GM19351 (cell line): ENCODE results near the gene ALLC.
"Not testable (repeated sequence)": the region's sequence is repeated elsewhere in the genome, so short reads cannot be mapped to it uniquely, and the experiment has no call there.

Experiments used
- ATAC-seq: cut with Tn5 transposase; IDR thresholded peaks from one replicate; pipeline ENCODE4 v1.9.1; 2021; ENCODE audit warnings: mild to moderate bottlenecking, moderate library complexity; ENCODE audit not compliant: unreplicated experiment

The ALLC gene

DNA sequence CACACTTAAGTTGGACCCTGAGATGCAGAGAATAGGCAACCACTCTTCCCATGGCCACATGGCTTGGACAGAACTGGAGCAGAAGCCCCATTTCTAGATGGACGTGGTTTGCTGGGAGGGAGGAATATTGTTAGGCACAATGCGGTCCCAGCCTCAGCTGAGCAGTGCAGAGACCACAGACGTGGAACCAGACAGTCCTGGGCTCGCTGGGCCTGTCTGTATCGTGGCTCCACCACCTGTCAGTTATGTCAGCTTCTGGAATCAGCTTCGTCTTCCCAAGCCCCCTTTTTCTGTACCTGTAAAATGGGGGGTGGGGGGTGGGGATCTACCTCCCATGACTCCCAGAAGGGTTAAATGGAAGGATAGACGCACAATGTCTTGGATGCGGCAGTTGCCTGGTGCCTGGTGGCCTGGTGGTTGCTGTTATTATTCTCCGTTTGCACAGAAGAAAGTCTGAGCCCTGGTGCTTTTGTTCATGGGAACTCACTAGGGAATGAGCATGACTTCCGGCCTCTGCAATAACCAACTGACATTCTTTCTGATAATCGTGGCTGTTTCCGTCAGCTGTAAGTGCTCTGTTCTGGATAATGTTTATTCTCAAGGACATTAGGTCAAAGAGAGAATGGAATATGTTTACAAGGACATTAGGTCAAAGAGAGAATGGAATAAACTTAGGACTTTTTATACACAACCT is 31.7 kb upstream of the ALLC start:
- ATAC-seq: no peak

DNA sequence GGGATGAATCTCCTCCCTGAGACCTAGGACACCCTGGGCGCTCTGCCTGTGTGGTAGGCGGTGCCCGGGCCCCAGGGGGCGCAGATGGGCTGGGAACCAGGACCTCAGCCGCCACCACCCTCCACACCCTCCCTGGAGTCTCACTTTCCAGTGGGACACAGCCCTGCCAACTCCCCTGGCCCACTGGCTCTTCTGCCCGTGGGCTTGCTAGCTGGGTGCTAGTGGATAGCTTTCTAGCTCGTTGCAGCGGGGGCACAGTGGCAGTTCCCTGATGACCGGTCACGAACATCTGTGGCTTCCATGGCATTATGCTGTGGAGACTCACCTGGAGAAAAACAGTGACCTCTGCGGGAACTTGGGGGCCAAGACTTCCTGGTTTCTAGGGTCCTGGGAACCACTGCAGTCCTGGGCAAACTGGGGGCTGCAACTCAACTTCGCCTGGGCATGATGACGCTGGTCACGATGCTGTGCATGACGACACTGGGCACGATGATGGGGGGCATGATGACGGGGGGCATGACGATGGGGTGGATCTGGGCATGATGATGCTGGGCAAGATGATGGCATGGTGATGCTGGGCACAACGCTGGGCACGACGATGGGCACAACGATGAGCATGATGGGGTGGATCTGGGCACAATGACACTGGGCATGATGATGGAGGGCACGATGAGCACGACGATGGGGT is 31.0 kb upstream of the ALLC start:
- no peak for ATAC-seq

DNA sequence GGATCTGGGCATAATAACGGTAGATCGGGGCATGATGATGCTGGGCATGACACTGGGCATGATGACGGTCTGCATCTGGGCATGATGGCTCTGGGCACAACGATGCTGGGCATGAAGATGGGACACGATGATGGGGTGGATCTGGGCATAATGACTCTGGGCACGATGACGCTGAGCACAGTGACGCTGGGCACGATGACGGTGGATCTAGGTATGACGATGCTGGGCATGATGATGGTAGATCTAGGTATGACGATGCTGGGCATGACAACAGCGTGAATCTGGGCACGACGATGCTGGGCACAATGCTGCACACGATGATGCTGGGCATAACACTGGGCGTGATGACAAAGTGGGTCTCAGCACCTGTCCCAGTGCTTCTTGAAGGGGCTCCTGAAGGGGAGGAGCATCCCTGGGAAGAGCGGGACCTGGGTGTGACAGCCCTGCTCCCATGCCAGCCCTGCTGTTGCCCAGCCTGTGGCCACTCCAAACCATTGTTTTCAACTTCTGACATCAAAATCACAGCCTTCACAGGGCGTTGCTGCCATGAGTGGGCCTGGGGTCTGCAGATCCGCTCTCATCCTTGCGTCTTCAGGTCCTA is 30.4 kb upstream of the ALLC start:
- no peak for ATAC-seq

DNA sequence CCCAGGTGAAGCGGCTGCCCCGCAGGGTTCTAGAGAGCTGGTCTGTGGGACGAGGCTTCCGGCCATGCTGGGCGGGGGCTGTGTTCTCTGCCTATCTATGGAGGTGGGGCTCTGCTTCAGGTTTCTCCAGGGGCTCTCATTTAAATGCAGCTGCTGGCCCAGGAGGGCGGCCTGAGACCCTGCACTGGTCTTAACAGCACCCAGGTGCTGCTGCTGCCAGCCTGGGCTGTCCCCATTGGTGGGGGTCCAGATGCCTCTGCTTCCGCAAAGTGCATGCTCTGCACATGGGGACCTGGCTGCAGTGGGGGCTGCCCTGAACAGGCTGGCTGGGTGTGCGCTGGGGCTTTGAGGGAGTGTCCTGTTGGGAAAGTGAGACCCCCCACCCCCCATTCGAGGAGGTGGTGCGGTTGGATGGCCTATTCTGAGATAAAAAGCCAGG is 29.7 kb upstream of the ALLC start:
- ATAC-seq: no peak

DNA sequence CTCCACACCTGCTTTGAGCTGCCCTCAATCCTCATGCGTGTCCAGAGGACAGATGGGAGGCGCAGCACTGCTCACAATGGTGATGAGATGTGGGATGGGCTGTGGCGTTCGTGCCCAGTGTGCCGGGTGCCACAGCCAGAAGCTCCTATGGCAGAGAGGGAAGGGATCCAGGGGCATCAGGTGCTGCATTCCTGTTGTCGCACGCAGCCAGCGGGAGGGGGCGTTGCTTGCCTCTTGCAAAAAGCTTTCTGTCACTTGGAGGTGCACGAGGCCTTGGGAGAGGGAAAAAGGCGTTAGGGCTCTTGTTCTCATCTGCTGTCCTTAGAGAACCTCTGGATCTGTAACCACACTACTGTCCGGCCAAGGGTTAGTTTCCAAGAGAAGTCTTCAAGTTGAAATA is 29.2 kb upstream of the ALLC start:
- no peak for ATAC-seq

DNA sequence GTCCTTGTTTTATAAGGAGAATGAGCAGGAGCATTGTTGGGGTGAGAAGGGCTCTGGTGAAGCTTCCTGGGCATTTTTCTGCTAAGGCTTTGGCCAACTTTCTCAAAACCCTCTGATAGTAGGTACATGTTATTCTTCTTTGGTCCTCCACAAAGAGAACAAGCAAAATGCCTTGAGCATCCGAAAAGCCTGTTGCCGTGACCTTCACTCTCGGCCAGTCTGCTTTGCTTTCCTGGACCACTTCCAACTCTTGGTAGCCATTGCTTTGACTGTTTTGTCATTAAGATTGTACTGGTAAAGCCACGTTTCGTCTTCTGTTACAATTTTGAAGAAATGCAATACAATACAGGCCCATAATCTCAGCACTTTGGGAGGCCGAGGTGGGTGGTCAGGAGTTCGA is 27.4 kb upstream of the ALLC start:
- no peak for ATAC-seq

DNA sequence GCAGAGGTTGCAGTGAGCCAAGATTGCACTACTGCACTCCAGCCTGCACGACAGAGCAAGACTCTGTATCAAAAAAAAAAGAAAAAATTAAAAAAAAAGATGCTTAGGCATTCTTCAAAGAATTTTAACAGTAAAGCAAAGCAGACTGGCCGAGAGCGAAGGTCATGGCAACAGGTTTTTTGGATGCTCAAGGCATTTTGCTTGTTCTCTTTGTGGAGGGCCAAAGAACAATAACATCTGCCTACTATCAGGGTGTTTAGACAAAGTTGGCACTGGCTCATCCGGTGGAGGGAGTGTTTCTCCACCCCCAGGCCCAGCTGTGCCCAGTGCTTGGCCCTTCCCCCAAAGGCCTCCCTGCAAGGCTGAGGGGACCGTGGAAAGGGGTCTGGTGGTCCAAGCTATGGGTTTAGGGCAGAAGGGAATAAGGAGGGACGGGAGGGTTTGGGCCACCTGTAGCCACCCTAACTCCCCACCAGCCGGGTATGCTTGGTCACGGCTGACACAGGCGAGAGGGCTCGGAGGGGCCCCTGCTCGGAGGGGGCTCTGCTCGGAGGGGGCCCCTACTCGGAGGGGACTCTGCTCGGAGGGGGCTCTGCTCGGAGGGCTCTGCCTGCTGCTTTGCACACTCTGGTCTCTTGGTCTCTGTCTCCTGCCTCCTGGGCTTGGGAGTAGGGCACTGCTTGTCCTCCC is 26.7 kb upstream of the ALLC start:
- ATAC-seq: no peak

DNA sequence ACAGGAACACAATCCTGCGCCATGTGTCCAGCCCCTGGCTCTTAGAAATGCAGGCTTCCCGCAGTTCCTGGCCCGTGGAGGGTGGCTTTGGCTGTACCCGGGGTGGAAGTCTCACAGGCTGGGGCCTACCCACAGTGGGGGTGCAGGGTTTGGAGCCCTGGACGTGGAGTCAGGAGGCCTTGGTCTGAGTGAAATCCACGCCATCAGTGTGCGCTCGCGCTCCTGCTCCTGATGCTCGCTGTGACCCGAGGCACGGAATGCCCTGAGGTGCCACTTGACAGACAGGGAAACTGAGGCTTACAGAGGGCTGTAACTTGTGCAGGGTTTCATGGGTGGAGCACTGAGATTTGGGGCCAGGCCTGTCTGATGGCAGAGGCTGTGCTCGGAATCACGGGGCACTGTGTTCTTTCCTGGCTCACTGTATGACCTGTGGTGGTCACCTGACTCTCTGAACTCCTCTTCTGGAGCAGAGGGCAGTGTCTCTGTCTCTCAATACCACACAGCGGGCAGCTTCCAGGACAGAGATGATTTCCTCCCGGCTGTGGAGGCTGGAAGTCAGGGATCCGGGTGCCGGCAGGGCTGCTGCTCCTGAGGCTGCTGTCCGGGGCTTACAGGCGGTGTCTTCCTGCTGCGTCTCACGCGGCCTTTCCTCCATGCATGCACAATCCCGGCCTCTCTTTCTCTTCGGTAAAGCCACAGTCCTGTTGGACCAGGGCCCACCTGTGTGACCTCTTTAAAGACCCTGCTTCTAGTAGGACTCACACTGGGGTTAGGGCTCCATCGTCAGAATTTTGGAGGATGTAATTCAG is 25.9 kb upstream of the ALLC start:
- ATAC-seq: no peak

DNA sequence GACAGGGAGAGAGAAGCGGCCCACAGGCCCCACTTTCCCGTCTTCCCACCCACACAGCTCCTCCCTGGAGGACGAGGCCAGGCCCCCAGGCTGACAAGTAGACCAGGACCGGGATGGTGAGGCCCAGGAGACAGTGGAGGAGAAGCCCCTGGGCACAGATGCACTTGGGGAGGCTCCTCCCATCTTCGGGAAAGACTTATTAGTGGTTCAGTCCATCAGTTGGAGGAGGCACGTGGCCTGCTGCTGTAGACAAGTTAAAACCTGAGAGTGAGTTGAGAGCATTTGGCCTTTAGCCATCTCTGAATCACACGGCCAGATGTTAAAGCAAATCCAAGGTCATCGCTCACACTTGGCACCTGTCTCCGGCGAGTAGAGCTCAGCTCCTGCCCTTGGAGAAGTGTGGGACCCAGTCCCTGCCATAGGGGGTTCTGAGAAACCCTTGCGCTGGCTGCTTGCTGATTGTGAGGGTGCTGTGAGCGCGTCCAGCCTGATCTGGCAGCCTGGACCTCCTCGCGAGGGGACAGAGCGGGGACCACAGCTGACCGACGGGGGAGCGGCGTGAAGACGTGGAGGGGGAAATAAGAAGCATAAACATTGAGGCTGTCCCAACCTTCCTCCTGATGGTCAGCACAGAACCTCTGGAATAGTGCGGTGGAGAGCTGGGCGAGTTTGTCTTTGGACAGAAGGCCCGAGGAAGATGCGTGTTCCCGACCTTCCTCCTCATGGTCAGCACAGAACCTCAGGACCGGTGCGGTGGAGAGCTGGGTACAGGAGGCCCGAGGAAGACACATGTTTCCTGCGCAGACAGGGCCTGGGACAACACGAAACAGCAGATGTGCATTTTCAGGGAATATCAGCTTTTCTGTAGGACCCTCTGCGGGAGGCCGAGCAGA is 24.7 kb upstream of the ALLC start:
- ATAC-seq: no peak

DNA sequence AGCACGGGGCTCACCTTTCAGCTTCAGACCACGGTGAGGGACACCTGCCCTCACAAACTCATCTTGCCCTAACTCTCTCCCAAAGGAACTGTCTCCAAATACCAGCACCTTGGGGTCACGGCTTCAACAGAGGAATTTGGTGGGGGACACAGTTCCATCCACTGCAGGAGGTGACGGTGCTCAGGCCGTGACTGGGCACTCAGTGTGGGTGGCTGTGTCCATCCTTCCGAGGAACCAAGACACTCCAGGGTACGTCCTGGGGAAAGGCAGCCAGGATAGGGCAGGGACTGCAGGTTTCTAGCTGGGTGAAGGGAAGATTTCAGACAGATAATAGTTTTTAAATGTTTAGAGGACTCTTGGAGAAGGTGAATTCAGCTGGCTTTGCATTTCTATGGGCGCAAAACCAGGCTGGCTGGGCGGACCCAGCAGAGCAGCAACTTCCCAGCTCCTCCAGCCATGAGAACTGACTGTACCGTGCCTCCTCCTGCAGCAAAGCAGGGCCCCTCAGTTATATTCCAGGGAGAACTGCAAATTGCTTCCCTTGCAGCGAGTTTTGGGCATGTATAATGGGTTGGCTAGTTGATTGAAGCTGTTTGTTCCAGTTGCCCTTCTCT is 23.9 kb upstream of the ALLC start:
- ATAC-seq: no peak

DNA sequence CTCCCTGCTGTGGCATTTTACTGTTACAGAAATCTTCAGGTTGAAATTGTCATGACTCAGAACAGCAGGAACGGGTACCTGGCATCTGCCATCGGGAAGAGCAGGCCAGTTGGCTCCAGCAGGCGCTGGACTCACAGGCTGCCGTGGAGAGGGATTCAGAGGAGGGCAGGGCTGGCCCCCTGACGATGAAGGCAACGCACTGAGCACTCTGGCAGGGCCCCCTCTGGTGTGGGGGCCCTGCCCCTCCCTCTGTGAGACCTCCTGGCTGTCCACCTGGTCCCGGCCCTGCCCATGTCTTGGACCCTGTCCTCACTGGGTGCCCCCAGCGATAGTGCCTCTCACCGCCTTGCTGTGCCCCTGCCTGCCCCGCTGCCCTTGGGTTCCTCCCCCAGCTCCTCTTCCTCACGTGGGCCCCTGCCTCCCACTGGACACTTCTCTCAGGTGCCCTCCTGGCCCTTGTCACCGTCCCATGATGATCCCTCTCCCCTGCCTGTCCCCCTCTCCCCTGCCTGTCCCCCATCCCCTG is 23.3 kb upstream of the ALLC start:
- ATAC-seq: no peak

DNA sequence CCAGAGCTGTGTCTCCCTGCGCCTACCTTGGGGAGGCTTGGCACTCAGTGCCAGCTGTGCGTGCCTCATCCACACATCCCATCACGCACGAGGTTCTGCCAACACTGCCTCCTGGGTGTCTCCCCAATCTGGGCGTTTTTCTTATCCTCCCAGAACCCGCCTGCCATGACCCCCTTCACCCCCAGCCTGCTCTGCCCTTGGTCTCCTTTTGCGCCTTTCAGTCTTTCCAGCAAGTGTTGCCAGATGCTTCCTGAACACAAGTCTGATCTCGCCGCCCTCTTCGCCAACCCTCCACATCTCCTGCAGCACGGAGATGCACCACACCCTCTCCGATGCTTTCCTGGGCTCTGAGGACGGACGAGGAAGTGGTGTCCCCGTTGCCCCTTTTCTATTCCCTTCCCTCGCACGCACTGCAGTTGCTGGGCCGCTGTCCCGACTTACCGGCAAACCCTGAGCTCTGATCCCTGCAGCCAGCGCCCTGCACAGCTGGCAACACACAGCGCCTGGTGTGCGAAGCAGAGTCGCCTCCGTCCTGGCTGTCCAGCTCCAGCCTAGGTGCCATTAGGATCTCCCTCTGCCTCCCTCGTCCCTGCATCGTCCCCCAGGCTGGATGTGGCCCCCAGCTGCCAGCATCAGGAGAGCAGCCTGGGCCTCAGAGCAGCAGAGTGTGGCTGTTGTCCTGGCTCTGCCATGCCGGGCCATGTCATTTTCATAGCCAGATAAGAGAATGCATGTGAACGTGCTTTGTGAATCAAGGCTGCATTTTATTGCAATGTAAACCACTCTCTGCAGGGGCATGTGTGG is 22.6 kb upstream of the ALLC start:
- no peak for ATAC-seq

DNA sequence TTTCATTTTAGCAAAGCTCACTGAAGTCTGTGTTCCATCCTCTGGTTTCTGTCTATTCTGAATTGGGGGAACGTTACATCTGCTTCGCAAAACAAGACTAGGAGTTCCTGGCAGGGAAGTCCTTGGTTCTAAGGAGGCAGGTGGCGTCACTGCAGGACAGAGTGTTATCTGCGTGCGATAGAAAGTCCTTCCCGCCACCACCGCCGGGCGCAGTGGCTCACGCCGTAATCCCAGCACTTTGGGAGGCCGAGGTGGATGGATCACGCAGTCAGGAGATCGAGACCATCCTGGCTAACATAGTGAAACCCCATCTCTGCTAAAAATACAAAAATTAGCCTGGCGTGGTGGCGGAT is 22.0 kb upstream of the ALLC start:
- ATAC-seq: not testable (repeated sequence)

DNA sequence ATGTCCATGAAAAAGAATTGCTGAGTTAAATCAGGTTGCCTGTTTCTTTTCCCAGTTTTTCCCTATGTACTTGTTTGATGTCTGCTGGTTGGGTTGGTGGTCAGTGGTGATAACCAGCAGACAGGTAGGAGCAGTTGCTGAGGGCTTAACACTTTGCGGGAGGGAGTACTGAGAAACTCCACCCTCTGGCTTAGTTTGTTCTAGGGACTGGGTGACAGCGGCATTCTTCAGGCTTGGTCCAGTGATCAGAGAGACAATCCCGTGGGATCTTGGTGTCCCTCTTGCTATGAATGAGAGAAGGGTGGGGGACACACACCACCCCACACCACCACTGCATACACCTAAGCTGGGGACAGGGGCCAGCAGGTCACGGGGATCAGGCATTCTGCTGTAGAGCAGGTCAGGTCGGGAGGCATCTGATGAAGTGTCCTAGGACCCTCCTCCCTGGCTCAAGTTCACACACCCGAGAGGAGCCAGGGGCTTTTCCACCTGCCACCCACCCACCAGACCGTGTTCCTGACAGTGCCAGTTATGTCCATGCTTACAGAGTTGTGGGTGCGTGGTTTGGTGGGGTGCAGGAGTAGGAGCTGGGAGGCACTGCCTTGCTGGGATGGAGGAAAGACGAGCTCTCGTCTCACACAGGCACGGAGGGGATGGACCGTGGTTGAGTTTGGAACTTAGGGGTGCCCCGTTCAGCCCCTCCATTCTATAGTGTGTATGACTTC is 21.3 kb upstream of the ALLC start:
- ATAC-seq: no peak

DNA sequence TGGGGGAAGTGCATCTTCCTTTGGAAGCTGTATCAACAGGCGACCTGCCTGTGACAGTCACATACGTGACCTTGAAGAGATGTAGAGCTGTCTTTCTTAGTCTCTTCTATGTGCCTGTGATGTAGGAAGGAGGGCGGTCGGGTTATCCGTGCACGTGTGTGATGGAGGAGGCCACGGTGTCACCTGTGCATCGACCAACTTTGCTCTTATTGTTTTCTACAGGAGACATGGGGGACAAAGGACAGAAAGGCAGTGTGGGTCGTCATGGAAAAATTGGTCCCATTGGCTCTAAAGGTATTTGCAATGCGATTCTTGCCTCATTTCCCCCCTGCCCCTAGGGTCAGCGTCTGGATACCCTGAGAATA is 20.7 kb upstream of the ALLC start:
- no peak for ATAC-seq

DNA sequence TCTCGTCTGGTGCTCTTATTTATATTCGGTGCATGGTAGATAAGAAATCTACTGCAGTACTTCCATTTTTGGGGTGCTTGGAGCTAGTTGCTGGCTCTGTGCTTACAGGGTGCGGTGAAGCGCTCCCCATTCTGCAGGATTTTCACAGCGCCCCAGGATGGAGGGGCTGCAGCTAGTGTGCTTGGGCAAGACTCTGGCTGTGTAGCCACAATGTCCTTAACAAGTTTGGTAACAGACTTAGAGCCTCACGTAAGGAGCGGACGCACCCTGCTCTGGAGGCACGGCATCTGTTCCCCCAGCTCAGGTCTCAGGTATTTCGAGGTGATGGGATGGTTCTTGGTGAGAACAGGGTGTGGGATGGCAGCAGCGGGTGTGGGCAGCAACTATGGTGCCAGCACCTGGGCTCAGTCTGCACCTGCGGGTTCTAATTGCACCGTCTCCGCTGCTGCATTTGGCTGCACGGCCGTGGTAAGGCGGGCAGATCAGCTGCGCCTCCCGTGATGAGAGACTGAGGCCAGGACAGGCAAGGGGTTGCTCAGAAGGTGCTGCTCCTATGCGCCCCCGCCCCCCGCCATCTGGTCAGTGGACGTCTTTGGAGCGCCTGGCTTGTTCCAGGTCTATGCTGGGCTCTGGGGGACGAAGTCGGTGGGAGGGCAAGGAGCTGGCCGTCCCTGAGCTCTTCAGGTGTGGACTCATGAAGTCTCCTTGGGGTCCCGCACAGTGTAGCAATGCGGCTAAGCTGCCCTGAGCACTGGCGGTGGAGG is 20.1 kb upstream of the ALLC start:
- no peak for ATAC-seq

DNA sequence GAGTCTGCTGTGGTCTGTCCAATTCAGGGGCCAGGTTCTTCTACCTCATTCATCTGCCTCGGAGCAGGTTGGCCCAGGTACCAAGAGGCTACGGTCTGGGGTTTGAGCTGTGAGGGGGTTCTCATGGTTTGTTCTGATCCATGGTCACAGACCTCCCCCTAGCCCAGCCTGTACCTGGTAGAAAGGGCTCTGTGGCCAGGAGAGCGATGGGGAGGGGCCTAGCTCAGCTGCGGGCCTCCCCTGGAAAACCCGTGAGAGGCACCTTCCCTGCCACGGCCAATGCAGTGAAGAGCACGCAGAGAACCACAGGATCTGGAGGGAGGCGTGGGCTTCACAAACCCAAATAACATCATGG is 19.6 kb upstream of the ALLC start:
- no peak for ATAC-seq
